ENCODE measurements around the gene TMBIM4.
A peak's percentile ranks its signal among the peaks of the same experiment; 100 is the strongest.
"Not testable (repeated sequence)": the region's sequence is repeated elsewhere in the genome, so short reads cannot be mapped to it uniquely, and the experiment has no call there.

The TMBIM4 gene

DNA sequence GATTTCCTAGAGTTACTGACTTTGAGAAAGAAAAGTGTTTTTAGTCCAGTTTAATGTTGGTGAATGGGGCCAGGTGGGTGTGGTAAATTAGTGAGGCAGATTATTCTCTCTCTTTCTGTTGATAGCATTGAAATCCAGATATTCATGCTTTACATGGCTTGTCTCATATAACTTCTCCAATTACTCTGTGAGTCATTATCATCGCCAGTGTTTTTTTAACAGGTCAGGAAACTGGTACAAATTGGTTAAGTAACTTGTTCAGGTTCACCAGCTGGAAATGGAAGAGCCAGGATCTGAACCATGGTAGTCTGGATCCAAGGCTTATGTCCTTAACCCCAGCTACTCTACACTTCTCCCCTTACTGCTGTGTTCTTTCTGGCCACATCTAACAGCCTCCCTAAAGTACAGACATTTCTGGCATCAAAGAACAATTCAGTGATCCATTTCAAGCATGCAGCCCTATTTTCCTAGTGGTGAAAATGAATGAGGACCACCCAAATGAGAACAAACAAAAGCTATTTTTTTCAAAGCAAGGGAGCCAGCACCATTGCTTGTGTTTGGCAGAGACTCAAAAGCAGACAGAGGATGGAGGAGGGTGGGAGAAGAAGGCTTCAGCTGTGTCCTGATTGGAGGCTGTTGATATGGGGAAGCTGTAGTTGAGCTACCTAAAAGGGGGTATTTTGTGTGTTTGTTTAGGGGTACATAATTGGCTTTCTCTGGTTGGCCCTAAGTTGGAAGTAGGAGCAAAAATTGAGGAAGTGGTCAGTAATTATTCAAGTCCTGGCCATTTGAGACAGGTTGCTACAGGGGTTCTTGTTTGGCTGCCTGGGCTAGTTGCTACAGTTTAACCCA is 20.9 kb upstream of the TMBIM4 start:
- H3K27me3 Mint-ChIP-seq, result peaks cover 58% of the 10 kb centered on the region
- no peaks in the 10 kb centered on the region for H3K36me3 Mint-ChIP-seq (ENCODE audit: low read depth)
- peak overlapping the region; percentile 25 for H3K4me3 Mint-ChIP-seq
- H3K4me1 Mint-ChIP-seq (ENCODE audit: low read depth), result peaks cover 14% of the 10 kb centered on the region
- H3K9me3 Mint-ChIP-seq, result no peaks in the 10 kb centered on the region
- H3K27ac Mint-ChIP-seq, result peak overlapping the region; percentile 9

DNA sequence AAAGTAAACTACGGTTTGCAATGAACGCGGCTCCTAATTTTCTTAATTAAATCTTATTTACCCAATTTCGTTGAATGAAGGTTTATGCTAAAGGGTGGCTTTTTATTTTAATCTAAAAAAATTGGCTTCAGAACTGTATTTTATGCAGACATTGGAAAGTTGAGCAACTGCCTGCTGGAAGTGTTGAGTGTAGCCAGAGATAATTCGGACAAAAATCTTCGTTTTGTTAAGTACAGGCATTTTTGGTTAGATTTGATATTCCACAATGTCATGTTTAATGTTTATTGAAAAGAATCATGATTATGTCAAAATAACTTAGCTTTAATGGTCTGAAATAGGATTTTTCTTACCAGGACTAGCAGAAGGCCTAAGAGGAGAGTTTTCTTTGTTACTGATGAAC is 20.1 kb upstream of the TMBIM4 start:
- peaks cover 12% of the 10 kb centered on the region for H3K4me1 Mint-ChIP-seq (ENCODE audit: low read depth)
- H3K9me3 Mint-ChIP-seq, result no peaks in the 10 kb centered on the region
- no peaks in the 10 kb centered on the region for H3K36me3 Mint-ChIP-seq (ENCODE audit: low read depth)
- H3K27me3 Mint-ChIP-seq, result peaks cover 54% of the 10 kb centered on the region
- no peak overlapping the region for H3K27ac Mint-ChIP-seq
- H3K4me3 Mint-ChIP-seq, result no peak overlapping the region

DNA sequence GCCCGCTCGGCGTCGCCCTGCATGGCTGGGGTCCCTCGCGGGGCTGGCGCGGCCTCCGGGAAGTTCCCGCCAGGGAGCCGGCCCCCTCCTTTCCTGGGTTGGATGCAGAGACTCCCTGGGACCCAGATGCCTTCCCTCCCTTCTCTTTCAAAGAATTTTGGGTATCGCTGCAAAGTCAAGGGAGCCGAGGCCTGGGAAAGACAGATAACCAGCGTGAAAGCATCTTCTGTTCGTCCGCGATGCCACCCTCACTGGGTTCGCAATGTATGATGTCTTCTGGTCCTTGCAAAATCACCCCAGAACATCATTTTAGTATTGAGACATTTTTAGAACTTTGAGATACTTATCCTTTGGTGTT is 19.7 kb upstream of the TMBIM4 start:
- peaks cover 56% of the 10 kb centered on the region for H3K27me3 Mint-ChIP-seq
- peak overlapping the region; percentile 61 for H3K4me3 Mint-ChIP-seq
- H3K36me3 Mint-ChIP-seq (ENCODE audit: low read depth), result no peaks in the 10 kb centered on the region
- H3K4me1 Mint-ChIP-seq (ENCODE audit: low read depth), result peaks cover 10% of the 10 kb centered on the region
- H3K27ac Mint-ChIP-seq, result no peak overlapping the region
- peaks cover 4% of the 10 kb centered on the region for H3K9me3 Mint-ChIP-seq

DNA sequence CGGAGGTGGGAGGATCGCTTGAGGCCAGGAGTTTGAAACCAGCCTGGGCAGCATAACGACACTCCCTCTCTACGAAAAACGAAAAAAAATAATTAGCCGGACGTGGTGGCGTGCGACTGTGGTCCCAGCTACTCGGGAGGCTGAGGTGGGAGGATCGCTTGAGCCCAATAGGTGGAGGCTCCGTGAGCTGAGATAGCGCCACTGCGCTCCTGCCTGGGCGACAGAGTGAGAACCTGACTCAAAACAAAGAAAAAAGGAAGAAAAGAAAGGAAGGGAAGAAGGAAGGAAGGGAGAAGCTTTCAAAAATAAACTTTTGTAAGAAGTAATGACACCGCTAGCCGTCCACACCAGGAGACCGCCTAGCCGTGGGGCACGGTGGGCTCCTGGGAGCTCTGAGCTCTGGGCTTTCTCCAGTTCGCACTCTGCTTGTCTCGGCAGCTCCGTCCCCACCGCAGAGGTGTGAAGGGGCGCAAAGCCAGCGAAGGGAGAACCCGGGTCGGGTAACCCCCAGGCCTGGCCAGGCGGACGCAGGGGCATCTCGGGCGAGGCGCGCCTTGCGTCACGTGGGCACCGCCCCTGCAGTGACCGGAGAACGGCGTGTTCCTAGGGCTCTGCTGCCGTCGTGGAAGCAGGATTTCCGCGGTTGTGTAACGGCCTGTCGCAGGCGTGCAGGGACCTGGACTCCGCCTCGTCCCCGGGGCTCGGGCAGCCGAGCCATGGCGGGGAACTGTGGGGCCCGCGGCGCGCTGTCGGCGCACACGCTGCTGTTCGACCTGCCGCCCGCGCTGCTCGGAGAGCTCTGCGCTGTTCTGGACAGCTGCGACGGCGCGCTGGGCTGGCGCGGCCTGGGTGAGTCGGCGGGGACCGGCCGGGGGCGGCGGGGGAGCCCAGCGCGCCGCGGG is 19.0 kb upstream of the TMBIM4 start, which contains the start of gene IRAK3:
TSS of gene IRAK3 (plus strand) at position 631 of the 902 bp plus-strand sequence. CDS start at position 717, 86 bp downstream.
- Mint-ChIP-seq H3K4me1 (ENCODE audit: low read depth) (peaks cover 10% of the 10 kb centered on the region), H3K4me3 (peak within 1 kb of the TSS; percentile 75), H3K9me3 (peaks cover 5% of the 10 kb centered on the region), H3K27me3 (peaks cover 54% of the 10 kb centered on the region), H3K36me3 (ENCODE audit: low read depth) (no peaks in the 10 kb centered on the region), H3K27ac (peak within 1 kb of the TSS; percentile 74)

DNA sequence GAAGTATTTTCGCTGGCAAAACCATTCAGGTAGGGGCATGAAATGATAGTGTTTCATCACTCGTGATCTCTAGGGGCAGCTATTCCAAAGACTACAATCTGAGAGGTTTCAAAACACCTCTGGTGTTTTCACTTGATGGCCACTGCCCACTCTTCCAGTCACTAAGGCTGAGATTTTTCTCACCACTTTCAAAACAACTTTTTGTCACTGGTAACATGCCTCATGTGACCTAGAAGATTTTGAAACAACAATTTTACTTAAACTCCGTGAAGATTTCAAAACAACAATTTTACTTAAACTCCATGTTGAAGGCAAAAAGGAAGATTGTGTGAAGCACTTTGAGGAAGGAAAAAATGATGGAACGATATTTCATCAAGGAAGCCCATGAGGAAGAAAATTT is 18.0 kb upstream of the TMBIM4 start:
- Mint-ChIP-seq H3K4me1 (ENCODE audit: low read depth) (peaks cover 10% of the 10 kb centered on the region), H3K27ac (no peak overlapping the region), H3K36me3 (ENCODE audit: low read depth) (no peaks in the 10 kb centered on the region), H3K4me3 (peak overlapping the region; percentile 21), H3K9me3 (peaks cover 5% of the 10 kb centered on the region), H3K27me3 (peaks cover 64% of the 10 kb centered on the region)

DNA sequence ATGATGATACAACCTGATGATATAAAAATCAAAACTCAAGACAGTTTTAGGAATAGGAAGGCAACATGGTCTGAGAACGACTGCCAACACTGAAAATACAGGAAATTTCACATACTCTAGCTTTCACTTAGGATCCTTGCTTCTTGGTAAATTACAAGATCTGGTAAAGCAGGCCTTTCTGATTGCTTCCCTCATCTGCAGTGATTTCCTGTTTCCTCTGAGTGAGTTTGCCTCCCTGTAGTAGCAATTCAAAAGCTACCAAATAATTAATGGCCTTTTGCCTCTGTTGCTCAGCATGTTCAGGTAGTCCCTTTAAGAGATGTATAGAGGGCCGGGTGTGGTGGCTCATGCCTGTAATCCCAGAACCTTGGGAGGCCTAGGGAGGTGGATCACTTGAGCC is 17.2 kb upstream of the TMBIM4 start:
- Mint-ChIP-seq H3K36me3 (ENCODE audit: low read depth) (no peaks in the 10 kb centered on the region), H3K9me3 (peaks cover 5% of the 10 kb centered on the region), H3K4me3 (no peak overlapping the region), H3K4me1 (ENCODE audit: low read depth) (peaks cover 10% of the 10 kb centered on the region), H3K27ac (no peak overlapping the region), H3K27me3 (peaks cover 71% of the 10 kb centered on the region)

DNA sequence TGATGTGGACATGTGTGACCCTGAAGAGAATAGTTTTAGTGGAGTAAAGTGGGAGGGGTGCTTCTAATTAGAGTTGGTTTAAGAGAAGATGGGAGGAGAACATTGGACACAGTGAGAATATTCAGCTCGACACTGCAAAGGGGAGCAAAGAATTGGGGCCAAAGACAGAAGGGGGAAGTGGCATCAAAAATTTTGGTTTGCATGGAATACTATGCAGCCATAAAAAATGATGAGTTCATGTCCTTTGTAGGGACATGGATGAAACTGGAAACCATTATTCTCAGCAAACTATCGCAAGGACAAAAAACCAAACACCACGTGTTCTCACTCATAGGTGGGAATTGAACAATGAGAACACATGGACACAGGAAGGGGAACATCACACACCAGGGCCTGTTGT is 15.0 kb upstream of the TMBIM4 start:
- not testable (repeated sequence) for H3K27ac Mint-ChIP-seq; H3K9me3 Mint-ChIP-seq; H3K36me3 Mint-ChIP-seq (ENCODE audit: low read depth); H3K4me3 Mint-ChIP-seq
- peaks cover 50% of the 10 kb centered on the region for H3K27me3 Mint-ChIP-seq
- peaks cover 10% of the 10 kb centered on the region for H3K4me1 Mint-ChIP-seq (ENCODE audit: low read depth)

DNA sequence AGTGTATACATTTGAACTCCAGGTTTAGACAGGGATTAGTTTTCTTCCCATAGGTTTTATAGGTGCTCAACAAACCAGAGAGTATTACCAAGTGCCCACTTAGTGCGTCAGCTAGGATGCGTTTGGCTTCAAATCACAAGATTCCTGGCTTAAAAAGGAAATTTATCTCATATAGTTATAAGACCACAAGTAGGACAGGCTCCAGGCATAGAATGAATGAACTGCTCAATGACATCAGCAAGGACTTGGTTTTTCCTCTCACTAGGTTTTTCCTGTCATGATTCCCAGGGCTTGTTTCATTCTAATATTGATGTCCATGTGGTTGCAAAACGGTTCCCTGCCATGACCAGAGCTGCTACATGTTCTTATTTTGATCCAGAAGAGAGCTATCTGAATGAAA is 13.2 kb upstream of the TMBIM4 start:
- no peak overlapping the region for H3K4me3 Mint-ChIP-seq
- no peak overlapping the region for H3K27ac Mint-ChIP-seq
- H3K36me3 Mint-ChIP-seq (ENCODE audit: low read depth), result no peaks in the 10 kb centered on the region
- peaks cover 3% of the 10 kb centered on the region for H3K4me1 Mint-ChIP-seq (ENCODE audit: low read depth)
- H3K9me3 Mint-ChIP-seq, result peaks cover 5% of the 10 kb centered on the region
- H3K27me3 Mint-ChIP-seq, result peaks cover 43% of the 10 kb centered on the region

DNA sequence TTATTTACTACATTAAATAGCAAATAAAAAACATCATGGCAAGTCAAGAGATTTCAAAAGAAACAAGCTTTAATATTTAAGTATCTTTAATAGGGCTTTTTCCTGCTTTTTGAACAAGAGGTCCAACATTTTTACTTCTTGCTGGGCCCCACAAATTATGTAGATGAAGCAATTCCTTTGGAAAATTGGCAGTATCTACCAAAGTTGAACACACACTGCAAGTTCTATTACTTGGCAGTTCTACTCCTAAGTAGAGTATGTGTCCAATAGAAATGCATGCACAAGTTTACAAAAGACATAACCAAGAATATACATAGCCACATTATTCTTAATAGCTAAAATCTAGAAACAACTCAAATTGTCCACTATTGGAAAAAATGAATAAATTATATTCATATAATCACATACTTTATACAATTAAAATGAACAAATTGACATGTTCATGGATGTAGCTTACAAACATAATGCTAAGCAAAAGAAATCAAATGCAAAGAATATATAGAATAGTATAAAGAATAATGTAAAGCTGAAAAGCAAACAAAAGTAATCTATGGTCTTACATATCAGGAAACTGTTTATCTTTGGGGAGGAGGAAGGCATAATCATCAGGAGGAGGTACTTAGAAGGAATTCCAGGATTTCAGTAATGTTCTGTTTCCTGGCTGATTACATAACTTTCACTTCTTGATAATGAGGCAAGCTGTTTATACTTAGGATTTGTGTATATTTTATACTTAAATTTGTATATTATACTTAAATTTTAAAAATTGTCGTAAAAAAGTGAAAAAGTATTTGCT is 6.5 kb upstream of the TMBIM4 start:
- H3K9me3 Mint-ChIP-seq, result no peaks in the 10 kb centered on the region
- H3K36me3 Mint-ChIP-seq (ENCODE audit: low read depth), result no peaks in the 10 kb centered on the region
- peaks cover 23% of the 10 kb centered on the region for H3K27me3 Mint-ChIP-seq
- no peaks in the 10 kb centered on the region for H3K4me1 Mint-ChIP-seq (ENCODE audit: low read depth)
- H3K4me3 Mint-ChIP-seq, result no peak overlapping the region
- H3K27ac Mint-ChIP-seq, result no peak overlapping the region

DNA sequence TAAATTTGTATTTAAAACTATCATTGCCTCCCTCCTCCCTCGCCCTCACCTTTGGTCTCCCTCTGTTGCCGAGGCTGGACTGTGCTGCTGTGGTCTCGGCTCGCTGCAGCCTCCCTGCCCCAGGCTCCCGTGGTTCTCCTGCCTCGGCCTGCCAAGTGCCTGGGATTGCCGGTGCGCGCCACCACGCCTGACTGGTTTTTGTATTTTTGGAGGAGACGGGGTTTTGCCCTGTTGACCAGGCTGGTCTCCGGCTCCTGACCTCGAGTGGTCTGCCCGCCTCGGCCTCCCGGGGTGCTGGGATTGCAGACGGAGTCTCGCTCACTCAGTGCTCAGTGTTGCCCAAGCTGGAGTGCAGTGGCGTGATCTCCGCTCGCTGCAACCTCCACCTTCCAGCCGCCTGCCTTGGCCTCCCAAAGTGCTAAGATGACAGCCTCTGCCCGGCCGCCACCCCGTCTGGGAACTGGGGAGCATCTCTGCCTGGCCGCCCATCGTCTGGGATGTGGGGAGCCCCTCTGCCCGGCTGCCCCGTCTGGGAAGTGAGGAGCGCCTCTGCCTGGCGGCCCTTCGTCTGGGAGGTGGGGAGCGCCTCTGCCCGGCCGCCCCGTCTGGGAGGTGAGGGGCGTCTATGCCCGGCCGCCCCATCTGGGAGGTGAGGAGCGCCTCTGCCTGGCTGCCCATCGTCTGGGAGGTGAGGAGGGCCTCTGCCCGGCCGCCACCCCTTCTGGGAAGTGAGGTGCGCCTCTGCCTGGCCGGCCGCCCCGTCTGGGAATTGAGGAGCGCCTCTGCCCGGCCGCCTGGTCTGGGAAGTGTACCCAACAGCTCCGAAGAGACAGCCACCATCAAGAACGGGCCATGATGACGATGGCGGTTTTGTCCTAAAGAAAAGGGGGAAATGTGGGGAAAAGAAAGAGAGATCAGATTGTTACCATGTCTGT is 4.9 kb upstream of the TMBIM4 start:
- H3K36me3 Mint-ChIP-seq (ENCODE audit: low read depth); H3K9me3 Mint-ChIP-seq; H3K4me3 Mint-ChIP-seq; H3K27ac Mint-ChIP-seq: not testable (repeated sequence)
- Mint-ChIP-seq H3K4me1 (ENCODE audit: low read depth) (peaks cover 14% of the 10 kb centered on the region), H3K27me3 (peaks cover 23% of the 10 kb centered on the region)

DNA sequence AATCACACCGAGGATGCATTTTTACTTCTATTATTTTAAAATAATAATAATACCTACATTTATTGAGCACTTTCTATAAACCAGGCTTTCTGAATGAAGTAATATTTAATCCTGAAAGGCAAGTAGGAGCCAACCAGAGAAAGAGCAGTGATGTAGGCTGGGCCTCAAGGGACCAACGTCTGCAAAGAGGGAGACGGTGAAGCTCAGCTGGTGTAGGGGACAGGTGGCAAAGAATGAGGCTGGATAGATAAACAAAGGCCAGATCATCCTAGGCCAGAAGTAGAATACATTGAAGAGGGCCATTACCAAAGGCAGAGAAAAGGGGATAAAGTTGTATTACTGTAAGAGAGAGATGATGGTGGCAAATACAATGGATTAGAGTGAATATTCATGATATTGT is 810 bp upstream of the TMBIM4 start:
- peaks cover 4% of the 10 kb centered on the region for H3K9me3 Mint-ChIP-seq
- peak overlapping the region; percentile 97 for H3K4me3 Mint-ChIP-seq
- H3K27me3 Mint-ChIP-seq, result peaks cover 4% of the 10 kb centered on the region
- H3K27ac Mint-ChIP-seq, result peak overlapping the region; percentile 99
- H3K36me3 Mint-ChIP-seq (ENCODE audit: low read depth), result peaks cover 30% of the 10 kb centered on the region
- peaks cover 44% of the 10 kb centered on the region for H3K4me1 Mint-ChIP-seq (ENCODE audit: low read depth)

DNA sequence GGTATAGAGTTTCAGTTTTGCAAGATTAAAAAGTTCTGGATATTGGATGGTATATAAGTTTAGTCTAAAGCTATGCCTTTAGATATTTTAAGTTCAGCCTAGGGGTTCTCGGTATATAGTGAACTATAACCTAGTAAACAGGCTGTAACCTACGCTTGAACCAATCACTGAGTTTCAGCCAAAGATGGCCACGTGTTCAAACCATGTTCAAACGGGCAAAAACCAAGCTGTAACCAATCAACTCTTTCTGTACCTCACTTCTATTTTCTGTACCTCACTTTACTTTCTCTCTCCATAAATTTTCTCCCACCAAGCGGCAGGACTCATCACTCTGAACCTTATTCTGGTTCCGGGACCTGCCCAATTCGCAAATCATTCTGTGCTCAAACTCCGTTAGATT is 1.4 kb downstream of the TMBIM4 start:
- Mint-ChIP-seq H3K27me3 (no peaks in the 10 kb centered on the region), H3K9me3 (peaks cover 16% of the 10 kb centered on the region), H3K4me1 (ENCODE audit: low read depth) (peaks cover 66% of the 10 kb centered on the region), H3K27ac (peak overlapping the region; percentile 99), H3K4me3 (peak overlapping the region; percentile 97), H3K36me3 (ENCODE audit: low read depth) (peaks cover 52% of the 10 kb centered on the region)

DNA sequence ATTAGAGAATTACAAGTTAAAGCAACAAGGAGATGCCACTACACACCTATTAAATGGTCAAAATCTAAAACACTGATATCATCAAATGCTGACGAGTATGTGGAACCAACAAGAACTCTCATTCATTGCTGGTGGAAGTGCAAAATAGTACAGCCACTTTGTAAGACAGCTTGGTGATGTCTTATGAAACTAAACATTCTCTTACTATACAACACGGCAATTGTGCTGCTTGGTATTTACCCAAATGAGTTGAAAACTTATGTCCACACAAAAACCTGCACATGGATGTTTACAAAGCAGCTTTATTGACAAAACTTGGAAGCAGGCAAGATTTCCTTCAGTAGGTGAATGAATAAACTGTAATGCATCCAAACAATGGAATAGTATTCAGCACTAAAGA is 3.2 kb downstream of the TMBIM4 start:
- peaks cover 62% of the 10 kb centered on the region for H3K36me3 Mint-ChIP-seq (ENCODE audit: low read depth)
- no peak overlapping the region for H3K4me3 Mint-ChIP-seq
- peaks cover 16% of the 10 kb centered on the region for H3K9me3 Mint-ChIP-seq
- H3K27ac Mint-ChIP-seq, result peak overlapping the region; percentile 38
- no peaks in the 10 kb centered on the region for H3K27me3 Mint-ChIP-seq
- peaks cover 83% of the 10 kb centered on the region for H3K4me1 Mint-ChIP-seq (ENCODE audit: low read depth)

DNA sequence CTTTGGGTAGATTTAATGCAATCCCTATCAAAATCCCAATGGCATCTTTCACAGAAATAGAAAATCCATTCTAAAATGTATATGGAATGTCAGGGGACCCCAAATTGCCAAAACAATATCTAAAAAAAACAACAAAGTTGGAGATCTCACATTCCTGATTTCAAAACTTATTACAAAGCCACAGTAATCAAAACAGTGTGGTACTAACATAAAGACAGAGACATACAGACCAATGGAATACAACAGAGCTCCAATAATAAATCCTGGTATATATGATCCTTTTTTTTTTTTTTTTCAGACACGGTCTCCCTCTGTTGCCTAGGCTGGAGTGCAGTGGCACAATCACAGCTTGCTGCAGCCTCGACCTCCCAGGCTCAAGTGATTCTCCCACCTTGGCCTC is 4.7 kb downstream of the TMBIM4 start:
- Mint-ChIP-seq H3K9me3 (peaks cover 16% of the 10 kb centered on the region), H3K27ac (no peak overlapping the region), H3K36me3 (ENCODE audit: low read depth) (peaks cover 71% of the 10 kb centered on the region), H3K27me3 (no peaks in the 10 kb centered on the region), H3K4me1 (ENCODE audit: low read depth) (peaks cover 73% of the 10 kb centered on the region), H3K4me3 (no peak overlapping the region)

Measured in stimulated activated naive CD8-positive, alpha-beta T cell treated with anti-CD3 and anti-CD28 coated beads, Interleukin-15, Interleukin-2, amounts not matched to agents 100 ng/mL and 50 ng/mL, for 24 hours (primary cell).